Suprapubic skin (tissue), 4 donors: ENCODE results near the gene ARHGAP27.

Experiments
- CTCF ChIP-seq, 2 donors: fragments of 200-600 bp in 1 of 2; fragments of 450-650 bp in 1 of 2; sonication (generic) in 1 of 2; IDR thresholded peaks; one replicate each; pipeline ENCODE4 v1.5.1; 2016 to 2019; ENCODE audit warnings: antibody characterized with exemption in 2 of 2, mild to moderate bottlenecking in 1 of 2, moderate library complexity in 1 of 2
- EP300 ChIP-seq: sonication (generic); formaldehyde crosslinking; IDR thresholded peaks from one replicate; pipeline ENCODE4 v1.6.1; 2017; ENCODE audit warnings: antibody characterized with exemption
- POLR2A ChIP-seq, 2 donors: fragments of 450-650 bp; IDR thresholded peaks; one replicate each; pipeline ENCODE4 v1.6.1; 2017; ENCODE audit warnings: antibody characterized with exemption in 2 of 2, mild to moderate bottlenecking in 2 of 2, moderate library complexity in 2 of 2
- POLR2AphosphoS5 ChIP-seq, 3 donors: sonication (generic); formaldehyde crosslinking; IDR thresholded peaks; one replicate each; pipeline ENCODE4 v1.6.1; 2017; ENCODE audit warnings: antibody characterized with exemption in 3 of 3

DNA sequence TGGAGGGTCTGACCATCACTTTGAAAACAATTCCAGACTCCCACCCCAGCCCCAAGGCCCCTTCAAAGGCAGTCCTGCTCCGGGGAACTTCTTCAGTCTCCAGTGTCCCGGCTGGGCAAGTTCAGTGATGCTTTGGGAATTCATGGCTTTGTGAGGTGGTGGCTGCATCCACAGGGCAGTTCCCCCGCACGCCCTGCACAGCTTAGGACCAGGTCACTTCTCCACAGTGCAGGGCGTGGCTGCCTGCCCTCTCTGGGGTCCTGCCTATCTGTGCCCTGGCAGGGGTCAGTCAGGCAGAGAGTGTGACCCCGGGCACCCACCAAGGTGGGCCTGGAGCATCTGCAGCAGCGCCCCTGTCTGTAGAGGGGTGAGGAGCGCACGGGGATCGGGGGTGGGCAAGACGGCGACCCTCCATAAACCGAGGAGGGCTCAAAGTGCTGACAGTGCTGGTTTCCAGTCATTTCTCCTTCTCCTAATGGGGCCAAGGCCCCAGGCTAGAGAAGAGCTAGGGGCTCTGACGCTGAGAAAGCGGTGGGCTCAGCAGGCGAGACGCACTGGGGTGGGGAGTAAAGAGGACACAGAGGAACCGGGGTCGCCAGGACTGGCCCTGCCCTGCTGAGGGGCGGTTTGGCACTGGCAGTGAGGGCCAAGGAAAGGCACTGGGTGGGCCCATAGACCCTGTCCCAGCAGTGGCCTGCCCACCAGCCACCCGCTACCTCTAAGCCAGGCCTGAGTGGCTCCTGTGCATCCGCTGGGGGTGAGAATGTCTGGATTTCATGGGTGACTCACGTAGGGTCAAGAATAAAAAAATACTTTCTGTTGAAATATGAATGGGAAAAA, 4.2 kb upstream of the ARHGAP27 start:
- TF ChIP-seq CTCF (IDR thresholded peaks at IDR 0.05) (no peak), POLR2A (IDR thresholded peaks at IDR 0.05) (no peak), POLR2AphosphoS5 (IDR thresholded peaks at IDR 0.05) (no peak), EP300 (no peak)
